Skeletal muscle satellite cell (primary cell): ENCODE data around the gene FABP7.

Source experiments
- H3K27me3 ChIP-seq: 2 replicates; pipeline ENCODE4 v1.7.0; 2013; ENCODE audit warnings: low read length; ENCODE audit not compliant: control insufficient read depth, insufficient read depth
- H3K36me3 ChIP-seq: 2 replicates; pipeline ENCODE4 v1.7.0; 2013; ENCODE audit warnings: mild to moderate bottlenecking, control low read depth, low read length; ENCODE audit not compliant: insufficient read depth
- H3K4me1 ChIP-seq: 2 replicates; pipeline ENCODE4 v1.7.0; 2013; ENCODE audit warnings: low read length; ENCODE audit not compliant: control insufficient read depth, insufficient read depth
- H3K4me2 ChIP-seq: 2 replicates; pipeline ENCODE4 v1.7.0; 2013; ENCODE audit warnings: mild to moderate bottlenecking, low read length
- H3K4me3 ChIP-seq: 2 replicates; pipeline ENCODE4 v1.7.0; 2013; ENCODE audit warnings: low read length
- H3K9ac ChIP-seq: 2 replicates; pipeline ENCODE4 v1.7.0; 2013; ENCODE audit warnings: mild to moderate bottlenecking, low read depth, low read length, moderate library complexity
- H3K9me3 ChIP-seq: replicated peaks from 2 replicates; pipeline ENCODE4 v1.7.0; 2013; ENCODE audit warnings: mild to moderate bottlenecking, control low read depth, low read length

FABP7 gene

GRCh38 chr6:122766256-122766655 is 13.3 kb upstream of the FABP7 start:
- no peak overlapping the region for H3K4me2 ChIP-seq
- no peaks in the 10 kb centered on the region for H3K27me3 ChIP-seq
- H3K4me1 ChIP-seq = no peaks in the 10 kb centered on the region
- H3K4me3 ChIP-seq = no peak overlapping the region
- no peak overlapping the region for H3K9ac ChIP-seq
- H3K36me3 ChIP-seq = no peaks in the 10 kb centered on the region
- H3K9me3 ChIP-seq = no peaks in the 10 kb centered on the region

- Histone ChIP-seq H3K4me3 (no peak overlapping the region), H3K9me3 (no peaks in the 10 kb centered on the region), H3K4me2 (no peak overlapping the region), H3K9ac (no peak overlapping the region), H3K27me3 (no peaks in the 10 kb centered on the region), H3K36me3 (no peaks in the 10 kb centered on the region), H3K4me1 (no peaks in the 10 kb centered on the region)
These were observed 8.5 kb upstream of the FABP7 start for GRCh38 chr6:122770835-122771601.

GRCh38 chr6:122772724-122773415 is 6.6 kb upstream of the FABP7 start:
- H3K9ac ChIP-seq = no peak overlapping the region
- no peak overlapping the region for H3K4me3 ChIP-seq

GRCh38 chr6:122775975-122776374 is 3.5 kb upstream of the FABP7 start:
- no peaks in the 10 kb centered on the region for H3K9me3 ChIP-seq
- no peak overlapping the region for H3K9ac ChIP-seq
- no peaks in the 10 kb centered on the region for H3K4me1 ChIP-seq
- H3K27me3 ChIP-seq = peaks cover 4% of the 10 kb centered on the region
- H3K4me3 ChIP-seq = no peak overlapping the region
- no peak overlapping the region for H3K4me2 ChIP-seq
- no peaks in the 10 kb centered on the region for H3K36me3 ChIP-seq

More at GRCh38 chr6:122772724-122773415, 6.6 kb upstream of the FABP7 start:
- Histone ChIP-seq H3K27me3 (no peaks in the 10 kb centered on the region), H3K9me3 (no peaks in the 10 kb centered on the region), H3K4me2 (no peak overlapping the region), H3K4me1 (no peaks in the 10 kb centered on the region), H3K36me3 (no peaks in the 10 kb centered on the region)

- Histone ChIP-seq H3K27me3 (peaks cover 4% of the 10 kb centered on the region), H3K4me2 (no peak overlapping the region), H3K9ac (no peak overlapping the region), H3K9me3 (no peaks in the 10 kb centered on the region), H3K4me3 (no peak overlapping the region), H3K36me3 (no peaks in the 10 kb centered on the region), H3K4me1 (no peaks in the 10 kb centered on the region)
These were observed 1.2 kb upstream of the FABP7 start for GRCh38 chr6:122778302-122778701.

GRCh38 chr6:122778985-122779661 is 393 bp upstream of the FABP7 start:
- H3K9ac ChIP-seq = no peak overlapping the region
- H3K36me3 ChIP-seq = no peaks in the 10 kb centered on the region
- H3K4me3 ChIP-seq = no peak overlapping the region
- no peaks in the 10 kb centered on the region for H3K9me3 ChIP-seq
- no peaks in the 10 kb centered on the region for H3K4me1 ChIP-seq
- H3K27me3 ChIP-seq = peaks cover 4% of the 10 kb centered on the region
- no peak overlapping the region for H3K4me2 ChIP-seq

- peaks cover 4% of the 10 kb centered on the region for H3K27me3 ChIP-seq
- H3K4me3 ChIP-seq = no peak overlapping the region
- no peaks in the 10 kb centered on the region for H3K4me1 ChIP-seq
- no peak overlapping the region for H3K4me2 ChIP-seq
- H3K9me3 ChIP-seq = no peaks in the 10 kb centered on the region
- no peak overlapping the region for H3K9ac ChIP-seq
- H3K36me3 ChIP-seq = no peaks in the 10 kb centered on the region
These were observed 598 bp downstream of the FABP7 start for GRCh38 chr6:122780114-122780513.

- Histone ChIP-seq H3K36me3 (no peaks in the 10 kb centered on the region), H3K9me3 (no peaks in the 10 kb centered on the region), H3K9ac (no peak overlapping the region), H3K4me2 (no peak overlapping the region), H3K27me3 (peaks cover 4% of the 10 kb centered on the region), H3K4me1 (no peaks in the 10 kb centered on the region), H3K4me3 (no peak overlapping the region)
These were observed 2.2 kb downstream of the FABP7 start for GRCh38 chr6:122781716-122782115.

GRCh38 chr6:122783401-122783800 is 3.9 kb downstream of the FABP7 start:
- no peak overlapping the region for H3K9ac ChIP-seq
- peaks cover 3% of the 10 kb centered on the region for H3K4me1 ChIP-seq
- H3K36me3 ChIP-seq = no peaks in the 10 kb centered on the region
- H3K4me3 ChIP-seq = no peak overlapping the region
- peaks cover 4% of the 10 kb centered on the region for H3K27me3 ChIP-seq
- H3K9me3 ChIP-seq = no peaks in the 10 kb centered on the region
- H3K4me2 ChIP-seq = no peak overlapping the region

- Histone ChIP-seq H3K4me2 (no peak overlapping the region), H3K4me3 (no peak overlapping the region), H3K36me3 (no peaks in the 10 kb centered on the region), H3K4me1 (peaks cover 15% of the 10 kb centered on the region), H3K9me3 (no peaks in the 10 kb centered on the region), H3K9ac (no peak overlapping the region), H3K27me3 (no peaks in the 10 kb centered on the region)
These were observed 6.4 kb downstream of the FABP7 start for GRCh38 chr6:122785891-122786290.

DNA sequence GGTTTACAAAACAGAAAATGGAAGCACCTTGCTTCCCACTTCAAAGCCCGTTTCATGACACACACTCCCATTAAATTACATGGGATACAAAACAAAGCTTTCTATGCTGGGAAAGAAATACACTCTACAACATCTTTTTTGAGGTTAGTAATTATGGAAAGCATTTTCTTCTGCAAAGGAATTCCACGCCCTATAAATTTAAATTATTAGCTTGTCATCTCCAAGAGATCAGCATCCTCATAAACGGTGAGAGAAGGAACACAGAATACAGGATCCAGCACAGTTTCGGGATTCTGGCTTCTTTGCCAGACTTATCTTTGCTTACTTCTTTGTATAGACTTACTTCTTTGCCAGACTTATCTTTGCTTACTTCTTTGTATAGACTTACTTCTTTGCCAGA is 8.2 kb downstream of the FABP7 start:
- Histone ChIP-seq H3K36me3 (no peaks in the 10 kb centered on the region), H3K4me2 (no peak overlapping the region), H3K4me3 (no peak overlapping the region), H3K9ac (no peak overlapping the region), H3K9me3 (no peaks in the 10 kb centered on the region), H3K27me3 (no peaks in the 10 kb centered on the region), H3K4me1 (peaks cover 20% of the 10 kb centered on the region)
